Right renal pelvis (tissue), 4 donors: ENCODE results near the gene CDIPT. TPM values are rescaled to one million over a fixed set of nuclear protein-coding genes. Genes with fewer than 3 reads are reported as not detected.
A peak's percentile ranks its signal among the peaks of the same experiment; 100 is the strongest.

ENCODE experiments used
- DNase-seq, 4 donors: peaks; one replicate each; pipeline ENCODE4 v3.0.0-alpha.2; 2013; ENCODE audit warnings: low read depth in 4 of 4, low spot score in 3 of 4, missing footprints in 1 of 4
- polyA plus RNA-seq, 4 donors: library from polyadenylated mRNA; unstranded; fragments of 120-200 nt; gene quantifications; one replicate each; pipeline ENCODE4 v1.2.1, GENCODE V29; 2013; ENCODE audit not compliant: insufficient read length in 4 of 4

The CDIPT gene
- polyA plus RNA-seq, 4 donors, result 104 to 133 (median 112) TPM

GRCh38 chr16:29860218-29860617 is 2.8 kb downstream of the CDIPT start:
- no peak for DNase-seq

GRCh38 chr16:29858974-29859373 is 4.1 kb downstream of the CDIPT start:
- no peak for DNase-seq

GRCh38 chr16:29858149-29858849 is 4.7 kb downstream of the CDIPT start:
- DNase-seq, result no peak

- DNase-seq, result no peak
Observed at GRCh38 chr16:29857133-29857760, 5.8 kb downstream of the CDIPT start.

GRCh38 chr16:29854520-29855100 is 8.4 kb downstream of the CDIPT start:
- DNase-seq, result no peak

GRCh38 chr16:29852654-29853053 is 10.4 kb downstream of the CDIPT start:
- DNase-seq, result peak in 2 of 4 donors; percentile 8 to 12

- no peak for DNase-seq
Observed at GRCh38 chr16:29850998-29851397, 12.0 kb downstream of the CDIPT start.

GRCh38 chr16:29849505-29849904 is 13.5 kb downstream of the CDIPT start:
- peak in 2 of 4 donors; percentile 10 to 19 for DNase-seq

- no peak for DNase-seq
Observed at GRCh38 chr16:29848420-29849297, 14.4 kb downstream of the CDIPT start.

GRCh38 chr16:29845656-29846055 is 17.4 kb downstream of the CDIPT start:
- DNase-seq, result no peak

- DNase-seq, result no peak
Observed at GRCh38 chr16:29844575-29845331, 18.3 kb downstream of the CDIPT start.

GRCh38 chr16:29843931-29844330 is 19.1 kb downstream of the CDIPT start:
- no peak for DNase-seq

GRCh38 chr16:29842732-29843346 is 20.2 kb downstream of the CDIPT start:
- no peak for DNase-seq

GRCh38 chr16:29841631-29842030 is 21.4 kb downstream of the CDIPT start:
- no peak for DNase-seq

- no peak for DNase-seq
Observed at GRCh38 chr16:29840240-29840639, 22.8 kb downstream of the CDIPT start.

- DNase-seq, result no peak
Observed at GRCh38 chr16:29839822-29840221, 23.2 kb downstream of the CDIPT start.

GRCh38 chr16:29837841-29838240 is 25.2 kb downstream of the CDIPT start:
- no peak for DNase-seq

- no peak for DNase-seq
Observed at GRCh38 chr16:29836623-29837022, 26.4 kb downstream of the CDIPT start.

GRCh38 chr16:29835926-29836325 is 27.1 kb downstream of the CDIPT start:
- DNase-seq, result no peak

GRCh38 chr16:29834079-29834478 is 28.9 kb downstream of the CDIPT start:
- no peak for DNase-seq
